MV-4-11 (cell line): ENCODE results near the gene GPR17.

Source experiments
- DNase-seq: peaks from one replicate; lab custom pipeline; 2025; lab: John Stamatoyannopoulos, UW

GPR17 gene

DNA sequence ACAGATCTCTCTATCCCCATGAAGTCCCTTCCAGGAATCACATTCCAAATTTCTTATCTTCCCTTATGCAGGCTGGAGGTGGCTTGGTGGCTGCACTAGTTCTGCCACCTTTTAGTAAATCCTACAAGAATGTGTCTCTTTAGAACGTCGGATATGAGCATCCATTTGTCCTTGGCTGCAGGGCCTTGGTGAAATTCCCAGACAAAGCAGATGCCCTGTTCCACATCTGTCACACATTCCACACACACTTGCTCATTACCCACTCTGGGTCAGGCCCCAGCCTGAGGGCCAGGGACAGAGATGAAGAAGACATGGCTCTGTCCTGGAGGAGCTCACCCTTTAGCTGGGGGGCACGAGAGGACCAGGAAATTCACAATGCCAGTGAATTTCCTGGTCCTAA is 31.2 kb upstream of the GPR17 start:
- no peak for DNase-seq

DNA sequence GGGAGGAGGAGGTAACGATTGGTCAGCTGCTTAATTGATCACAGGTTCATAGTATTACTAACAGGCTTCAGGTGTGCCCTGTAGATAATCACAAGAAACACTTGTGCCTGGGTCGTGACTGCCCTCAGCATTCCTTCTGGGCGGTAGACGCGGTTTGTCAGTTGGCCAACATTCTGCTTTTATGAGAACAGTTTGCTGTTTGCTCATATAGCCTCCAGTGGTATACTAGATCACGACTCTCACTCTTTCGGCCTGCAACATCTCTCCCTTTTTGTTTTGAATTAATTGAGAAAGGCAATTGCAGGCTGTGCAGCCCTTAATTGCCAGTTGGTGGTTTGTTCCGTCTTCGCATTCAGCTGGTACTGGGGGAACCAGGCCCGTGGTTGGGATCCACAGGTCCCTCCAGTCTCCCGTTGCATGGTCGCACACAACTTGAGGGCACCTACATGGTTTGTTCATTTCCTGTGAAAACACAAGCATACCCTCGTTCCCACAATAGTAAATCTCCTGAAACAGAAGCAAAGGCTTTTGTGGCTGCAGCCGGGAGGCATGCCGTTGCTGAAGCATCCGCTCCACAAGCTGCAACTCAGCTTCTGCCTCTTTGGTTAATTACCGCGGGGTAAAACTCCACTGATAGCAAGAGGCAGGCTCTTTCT is 30.3 kb upstream of the GPR17 start:
- peak; percentile 60 for DNase-seq

DNA sequence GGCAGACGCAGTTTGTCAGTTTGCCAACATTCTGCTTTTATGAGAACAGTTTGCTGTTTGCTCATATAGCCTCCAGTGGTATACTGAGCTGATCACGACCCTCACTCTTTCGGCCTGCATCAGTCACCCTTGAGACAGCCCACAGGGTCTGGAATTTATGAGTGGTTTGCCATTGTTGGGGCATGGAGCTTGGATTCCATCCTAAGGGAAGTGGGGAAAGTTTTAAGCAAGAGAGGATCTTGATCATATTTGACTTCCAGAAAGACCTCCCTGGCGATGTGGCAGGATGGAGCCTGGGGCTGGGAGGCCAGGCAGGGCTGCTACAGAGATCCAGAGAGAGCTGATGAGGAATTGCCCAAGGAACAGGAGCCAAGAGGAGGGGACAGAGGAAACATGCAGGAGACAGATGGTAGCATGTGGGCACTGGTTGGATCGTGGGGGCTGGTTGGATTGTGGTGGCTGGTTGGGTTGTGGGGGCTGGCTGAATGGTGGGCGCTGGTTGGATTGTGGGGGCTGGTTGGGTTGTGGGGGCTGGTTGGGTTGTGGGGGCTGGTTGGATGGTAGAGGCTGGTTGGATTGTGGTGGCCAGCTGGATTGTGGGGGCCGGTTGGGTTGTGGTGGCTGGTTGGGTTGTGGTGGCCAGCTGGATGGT is 27.3 kb upstream of the GPR17 start:
- no peak for DNase-seq

DNA sequence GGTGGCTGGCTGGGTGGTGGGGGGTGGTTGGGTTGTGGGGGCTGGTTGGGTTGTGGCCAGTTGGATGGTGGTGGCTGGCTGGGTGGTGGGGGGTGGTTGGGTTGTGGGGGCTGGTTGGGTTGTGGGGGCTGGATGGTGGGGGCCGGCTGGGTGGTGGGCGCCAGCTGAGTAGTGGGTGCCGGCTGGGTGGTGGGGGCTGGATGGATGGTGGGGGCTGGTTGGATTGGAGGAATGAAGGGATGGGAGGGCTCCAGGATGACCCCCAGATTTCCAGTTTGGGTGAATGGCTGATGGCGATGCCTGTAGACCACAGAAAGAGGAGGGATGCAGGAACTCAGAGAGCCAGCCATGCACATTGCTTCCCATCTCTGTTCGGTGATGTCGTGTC is 26.8 kb upstream of the GPR17 start:
- DNase-seq, result no peak

DNA sequence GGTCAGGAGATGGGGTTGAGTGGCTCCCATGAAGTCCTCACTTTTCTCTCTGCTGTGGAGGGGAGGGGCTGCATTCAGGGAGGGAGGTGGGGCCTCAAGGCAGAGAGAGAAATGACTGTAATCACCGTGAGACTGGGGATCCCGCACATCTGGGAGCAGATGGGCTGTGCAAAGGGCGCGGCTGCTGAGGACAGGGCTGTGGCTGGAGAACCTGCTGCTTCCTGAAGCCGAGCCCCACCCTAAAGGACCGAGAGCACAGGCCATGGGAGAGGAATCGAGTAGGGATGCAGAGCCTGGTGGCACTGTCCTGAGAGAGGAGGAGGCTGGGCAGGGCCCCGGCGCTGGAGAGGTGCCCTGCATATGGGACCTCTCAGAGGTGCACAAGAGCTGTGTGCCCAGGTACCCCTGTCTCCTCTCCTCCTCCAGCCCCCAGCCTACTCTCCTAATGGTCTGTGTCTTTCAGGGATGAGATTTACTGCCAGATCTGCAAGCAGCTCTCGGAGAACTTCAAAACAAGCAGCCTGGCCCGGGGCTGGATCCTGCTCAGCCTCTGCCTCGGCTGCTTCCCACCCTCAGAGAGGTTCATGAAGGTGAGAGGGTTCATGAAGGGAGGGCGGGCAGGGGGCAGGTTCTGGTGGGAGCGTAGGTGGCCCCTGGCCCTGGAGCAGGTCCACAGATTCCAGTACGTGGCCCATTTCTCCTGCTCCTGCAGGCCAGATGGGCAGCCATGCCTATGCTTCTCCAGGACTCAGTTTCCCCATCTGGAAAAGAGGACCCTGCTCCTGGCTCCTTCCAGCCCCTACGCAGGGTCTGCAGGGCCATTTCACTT is 25.9 kb upstream of the GPR17 start:
- DNase-seq, result no peak

DNA sequence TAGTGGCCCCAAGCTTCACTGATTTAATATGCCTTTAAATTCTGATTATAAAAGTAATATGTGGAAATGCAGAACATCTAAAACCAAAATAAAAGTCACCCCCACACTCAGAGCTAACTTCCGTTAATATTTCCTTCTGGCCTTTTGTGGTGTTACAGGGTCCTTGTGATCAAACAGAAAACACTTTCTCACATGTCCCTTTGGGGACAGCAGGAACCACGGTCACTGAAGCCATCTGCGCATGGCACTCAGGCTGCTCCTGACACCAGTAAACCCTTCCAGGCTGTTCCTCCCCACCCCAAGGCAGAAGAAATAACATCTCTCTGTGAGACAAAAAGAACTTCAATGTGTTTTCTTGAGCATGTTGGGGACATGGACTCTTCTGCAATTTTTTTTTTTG is 25.1 kb upstream of the GPR17 start:
- peak; percentile 3 for DNase-seq

DNA sequence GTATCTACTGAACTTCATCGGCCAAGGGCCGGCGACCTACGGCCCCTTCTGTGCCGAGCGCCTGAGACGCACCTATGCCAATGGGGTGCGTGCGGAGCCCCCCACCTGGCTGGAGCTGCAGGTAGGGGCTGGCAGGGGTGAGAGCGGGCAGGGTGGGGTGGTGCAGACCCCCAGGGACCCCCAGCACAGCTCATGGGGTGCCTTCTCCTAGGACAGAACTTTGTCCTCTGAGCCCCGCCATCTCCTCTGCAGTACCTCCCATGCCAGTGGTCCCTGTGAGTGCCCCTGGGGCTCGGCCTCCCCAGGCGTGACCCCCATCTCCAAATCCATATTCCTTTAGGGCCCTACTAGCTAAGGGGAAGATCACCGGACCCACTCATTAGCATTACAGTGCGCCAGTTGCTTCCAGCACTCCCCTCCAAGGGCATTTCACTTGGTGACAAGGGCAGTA is 23.9 kb upstream of the GPR17 start:
- no peak for DNase-seq

DNA sequence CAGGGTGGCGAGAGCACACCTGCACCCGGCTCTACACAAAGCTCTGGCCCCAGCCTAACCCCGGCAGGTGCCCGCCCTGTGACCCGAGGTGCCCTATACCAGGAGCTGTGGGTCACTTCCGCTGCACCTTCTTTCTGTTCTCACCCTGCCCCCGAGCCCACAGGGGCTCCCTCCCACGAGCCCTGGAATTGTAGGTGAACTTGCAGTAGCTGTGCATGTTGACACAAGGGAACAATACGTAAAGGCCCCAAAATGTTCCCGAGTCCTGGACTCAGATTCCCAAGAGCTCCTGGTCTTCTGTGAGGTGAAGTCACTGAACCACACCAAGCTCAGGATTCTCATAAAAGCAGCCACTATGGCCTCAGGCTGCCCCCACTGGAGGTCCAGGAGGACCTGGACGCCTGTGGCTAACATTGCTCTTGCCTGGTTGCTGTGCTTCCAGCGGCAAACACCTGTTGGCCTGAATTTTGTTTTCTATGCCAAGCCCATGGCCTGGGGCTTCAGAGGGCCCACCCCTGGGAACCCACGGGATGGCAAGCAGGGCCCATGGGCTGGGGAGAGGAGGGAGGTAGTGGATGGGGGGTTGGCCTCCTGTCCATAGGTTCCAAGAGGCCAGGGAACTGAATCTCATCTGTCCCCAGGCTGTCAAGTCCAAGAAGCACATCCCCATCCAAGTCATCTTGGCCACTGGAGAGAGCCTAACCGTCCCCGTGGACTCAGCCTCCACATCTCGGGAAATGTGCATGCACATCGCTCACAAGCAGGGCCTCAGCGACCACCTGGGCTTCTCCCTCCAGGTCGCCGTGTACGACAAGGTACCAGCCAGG is 23.2 kb upstream of the GPR17 start:
- no peak for DNase-seq

DNA sequence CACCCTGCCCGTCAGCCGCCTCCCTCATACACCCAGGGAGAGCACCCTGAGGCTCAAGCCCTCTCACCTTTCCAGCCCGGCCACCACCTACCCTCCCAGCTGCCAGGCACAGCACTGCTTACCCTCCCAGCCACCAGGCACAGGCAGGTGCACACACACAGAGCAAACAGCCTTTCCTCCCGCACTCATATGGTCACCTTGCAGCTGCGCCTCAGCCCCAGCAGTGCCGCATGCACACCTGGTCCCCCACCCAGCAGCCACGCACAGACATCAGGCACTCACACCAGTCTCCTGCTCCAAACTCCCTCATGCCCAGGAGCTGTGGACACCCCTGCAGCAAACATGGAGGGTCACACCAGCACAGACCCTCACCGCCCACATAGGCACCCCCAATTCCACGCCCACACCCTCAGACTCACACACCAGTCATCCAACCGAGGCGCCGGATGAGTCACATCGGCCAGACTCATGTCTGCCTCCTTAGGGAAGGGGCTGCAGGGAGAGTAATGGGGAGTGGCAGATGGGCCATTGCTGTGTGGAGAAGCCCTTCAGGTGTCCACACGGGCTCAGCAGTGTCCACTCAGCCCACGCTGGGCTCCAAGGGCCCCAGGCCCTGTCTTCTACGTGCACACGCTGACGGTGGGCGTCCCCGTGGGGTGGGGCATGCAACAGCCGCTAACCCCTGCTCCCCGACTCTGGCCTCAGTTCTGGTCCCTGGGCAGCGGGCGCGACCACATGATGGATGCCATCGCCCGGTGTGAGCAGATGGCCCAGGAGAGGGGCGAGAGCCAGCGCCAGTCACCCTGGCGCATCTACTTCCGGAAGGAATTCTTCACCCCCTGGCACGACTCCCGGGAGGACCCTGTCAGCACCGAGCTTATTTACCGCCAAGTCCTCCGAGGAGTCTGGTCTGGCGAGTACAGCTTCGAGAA is 22.3 kb upstream of the GPR17 start:
- DNase-seq, result no peak

DNA sequence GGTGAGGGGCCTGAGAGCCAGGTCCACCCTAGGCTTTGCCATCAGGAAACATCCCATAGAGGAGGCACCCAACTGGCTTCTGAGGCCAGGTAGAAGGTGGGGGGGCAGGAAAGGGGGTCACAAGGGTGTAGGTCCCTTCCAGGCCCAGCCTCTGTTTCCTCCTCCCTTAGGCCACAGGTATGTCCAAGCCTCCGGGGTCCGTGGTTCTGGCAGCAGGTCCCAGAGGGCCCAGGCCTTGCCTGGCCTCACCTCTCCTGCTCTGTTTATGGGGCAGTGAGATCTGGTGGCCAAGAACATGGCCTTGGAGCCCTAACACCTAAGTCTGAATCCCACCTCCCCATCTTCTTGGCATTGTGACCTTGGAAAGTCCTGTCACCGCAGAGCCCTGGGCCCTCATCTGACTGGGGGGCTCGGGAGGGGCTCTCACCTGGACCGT is 21.6 kb upstream of the GPR17 start:
- no peak for DNase-seq

DNA sequence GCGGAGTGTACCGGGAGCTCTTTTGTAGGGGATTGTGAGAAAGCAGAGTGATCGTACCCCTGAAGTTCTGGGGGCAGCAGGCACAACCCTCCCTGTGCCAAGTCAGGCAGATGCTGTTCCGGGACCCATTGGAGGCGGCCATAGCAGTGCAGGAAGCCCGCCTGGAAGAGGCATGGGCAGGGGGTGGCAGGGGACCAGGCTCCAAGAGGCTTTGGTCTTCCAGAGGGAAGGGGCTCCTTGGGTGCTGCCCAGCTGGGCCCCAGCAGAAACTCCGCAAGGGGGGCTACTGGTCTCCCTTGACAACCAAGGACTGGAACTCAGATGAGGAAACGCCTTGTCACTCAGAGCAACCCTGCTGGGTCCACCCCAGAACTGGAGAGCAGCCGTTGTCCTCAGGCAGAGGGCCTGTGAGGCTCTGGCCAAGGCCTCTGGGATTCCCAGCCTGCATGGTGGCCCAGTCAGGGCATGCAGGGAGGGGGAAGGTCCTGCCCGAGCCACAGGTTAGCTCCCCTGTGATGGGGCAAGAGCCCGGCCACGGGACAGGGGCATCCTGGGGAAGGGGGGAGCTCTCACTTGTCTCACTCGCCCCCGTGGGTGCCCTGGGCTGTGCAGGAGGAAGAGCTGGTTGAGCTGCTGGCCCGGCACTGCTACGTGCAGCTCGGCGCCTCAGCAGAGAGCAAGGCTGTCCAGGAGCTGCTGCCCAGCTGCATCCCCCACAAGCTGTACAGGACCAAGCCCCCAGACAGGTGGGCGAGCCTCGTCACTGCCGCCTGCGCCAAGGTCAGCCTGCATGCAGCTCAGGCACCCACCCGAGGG is 21.0 kb upstream of the GPR17 start:
- no peak for DNase-seq

DNA sequence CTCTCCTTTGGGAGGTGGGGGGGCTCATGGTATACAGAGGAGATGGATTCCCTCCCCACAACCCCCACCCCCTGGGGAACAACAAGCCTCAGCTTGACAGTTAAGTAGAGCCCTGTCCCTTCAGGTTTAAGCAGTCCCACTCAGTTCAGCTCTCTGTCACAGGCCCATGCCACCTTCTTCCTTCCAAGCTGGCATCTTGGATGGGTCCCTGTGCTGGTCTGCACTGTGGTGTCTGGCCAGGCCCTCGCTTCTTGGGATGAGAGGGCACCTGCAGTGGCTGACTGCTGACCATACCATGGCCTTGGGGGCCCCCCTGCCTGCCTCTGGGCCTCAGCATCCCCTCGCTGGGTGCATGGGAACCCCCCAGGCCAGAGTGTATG is 20.4 kb upstream of the GPR17 start:
- no peak for DNase-seq

DNA sequence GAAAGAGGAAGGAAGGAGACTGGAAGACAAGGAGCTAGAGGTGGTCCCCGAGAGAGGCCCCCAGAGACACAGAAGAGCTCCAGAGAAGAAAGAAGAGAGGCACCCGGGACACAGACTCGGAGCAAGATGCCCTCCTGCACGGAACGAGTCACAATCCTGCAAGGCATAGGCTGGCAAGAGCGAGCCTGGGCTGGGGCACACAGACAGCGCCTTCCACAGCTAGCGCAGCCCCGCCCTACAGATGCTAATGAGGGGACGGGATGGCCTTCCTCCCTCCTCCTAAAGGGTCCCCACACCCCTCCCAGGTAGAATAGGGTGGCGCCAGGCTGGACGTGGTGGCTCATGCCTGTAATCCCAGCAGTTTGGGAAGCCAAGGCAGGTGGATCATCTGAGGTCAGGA is 19.8 kb upstream of the GPR17 start:
- no peak for DNase-seq

DNA sequence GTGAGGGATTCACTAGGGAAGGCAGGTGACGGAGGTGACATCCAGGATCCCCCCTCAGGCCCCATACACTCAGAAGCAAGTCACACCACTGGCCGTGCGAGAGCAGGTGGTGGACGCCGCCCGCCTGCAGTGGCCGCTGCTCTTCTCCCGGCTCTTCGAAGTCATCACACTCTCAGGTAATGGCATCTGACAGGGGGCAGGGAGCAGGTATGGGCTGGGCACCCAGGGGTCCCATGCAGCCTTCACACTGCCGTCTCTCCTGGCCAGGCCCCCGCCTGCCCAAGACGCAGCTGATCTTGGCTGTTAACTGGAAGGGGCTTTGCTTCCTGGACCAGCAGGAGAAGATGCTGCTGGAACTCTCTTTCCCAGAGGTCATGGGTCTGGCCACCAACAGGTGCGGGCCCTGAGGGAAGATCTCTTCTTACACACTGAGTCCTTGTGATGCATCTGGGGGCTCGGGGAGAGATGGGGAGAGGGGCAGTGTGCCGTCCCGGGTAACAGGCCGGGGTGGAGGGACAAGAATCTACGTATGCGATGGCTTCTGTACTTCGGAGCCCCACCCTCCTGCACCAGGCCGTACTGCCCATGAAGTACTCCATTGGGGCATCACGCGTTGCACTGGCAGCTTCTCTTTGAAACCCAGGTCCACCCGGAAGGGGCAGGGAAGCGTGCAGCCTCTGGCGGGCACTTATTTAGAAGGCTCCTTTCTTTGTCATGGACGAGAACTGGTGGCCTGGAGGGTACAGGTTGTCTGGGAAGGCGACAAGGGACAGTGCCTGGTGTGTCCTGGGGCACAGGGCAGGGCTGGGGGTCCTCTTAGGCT is 18.8 kb upstream of the GPR17 start:
- no peak for DNase-seq

DNA sequence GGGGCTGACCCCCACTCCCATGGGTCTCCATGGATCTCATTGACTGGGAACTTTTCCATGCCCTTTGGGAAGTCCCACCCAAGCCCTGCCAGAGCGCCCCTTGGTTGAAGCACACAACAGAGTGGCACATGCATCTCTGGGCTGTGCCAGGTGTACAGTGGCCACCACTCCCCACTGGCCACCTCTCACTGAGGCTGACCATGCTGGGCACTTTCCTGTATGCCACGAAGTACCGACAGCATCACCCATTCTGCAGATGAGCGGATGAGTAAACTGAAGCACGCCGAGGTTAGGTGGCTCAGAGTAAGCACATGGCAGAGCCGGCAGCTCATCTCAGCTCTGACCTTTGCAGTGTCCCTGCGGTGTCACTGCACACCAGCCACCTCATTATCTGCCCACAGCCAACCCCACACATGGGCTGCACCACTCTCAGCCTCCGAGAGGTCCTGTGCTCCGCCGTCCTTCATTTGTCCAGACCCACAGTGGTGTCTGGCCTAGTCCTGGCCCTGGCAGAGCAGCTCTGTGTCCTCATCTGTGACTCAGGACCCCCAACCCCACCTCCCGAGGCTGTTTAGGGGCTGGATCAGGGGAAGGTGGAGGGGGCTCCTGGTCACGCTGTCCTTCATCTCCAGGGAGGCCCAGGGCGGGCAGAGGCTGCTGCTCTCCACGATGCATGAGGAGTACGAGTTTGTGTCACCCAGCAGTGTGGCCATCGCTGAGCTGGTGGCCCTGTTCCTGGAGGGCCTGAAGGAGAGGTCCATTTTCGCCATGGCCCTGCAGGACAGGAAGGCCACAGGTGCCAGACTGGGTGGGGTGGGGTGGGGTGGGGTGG is 18.0 kb upstream of the GPR17 start:
- DNase-seq, result no peak

DNA sequence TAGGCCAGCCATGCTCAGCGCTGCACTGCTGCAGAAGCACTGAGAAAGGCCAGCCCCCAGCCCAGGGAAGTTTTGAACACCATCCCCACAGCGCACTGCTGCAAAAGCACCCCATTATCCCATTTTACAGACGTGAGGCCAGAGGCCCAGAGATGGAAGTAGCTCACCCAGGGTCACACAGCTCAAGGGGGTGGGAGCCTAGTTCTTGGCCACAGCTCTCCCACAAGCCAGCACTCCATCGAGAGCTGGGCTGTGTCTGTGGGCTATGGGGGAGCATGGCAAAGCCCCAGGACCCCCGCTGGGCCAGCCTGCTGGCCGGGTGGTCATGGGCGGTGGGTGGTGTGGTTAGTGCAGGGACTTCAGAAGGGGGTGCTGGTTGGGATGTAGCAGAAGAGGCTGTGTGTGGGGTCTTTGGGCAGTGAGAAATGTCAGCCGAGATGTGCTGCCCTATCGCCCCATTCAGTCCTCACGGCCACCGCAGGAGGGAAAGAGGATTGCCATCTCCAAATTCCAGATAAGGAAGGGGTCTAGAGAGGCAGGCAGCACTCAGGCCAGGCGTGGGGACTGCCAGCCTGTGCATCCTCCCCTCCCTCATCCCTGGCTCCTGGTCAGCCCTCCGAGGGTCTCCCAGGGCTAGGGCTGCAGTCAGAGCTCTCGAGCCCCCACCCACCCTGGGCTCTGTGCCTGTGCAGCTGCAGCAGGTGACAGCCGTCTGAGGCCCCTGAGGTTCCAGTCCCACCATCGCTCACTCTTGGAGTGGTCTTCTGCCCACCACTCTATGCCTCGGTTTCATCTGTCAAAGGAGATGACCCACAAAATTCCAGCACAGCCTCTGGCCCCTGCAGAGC is 17.0 kb upstream of the GPR17 start:
- no peak for DNase-seq

DNA sequence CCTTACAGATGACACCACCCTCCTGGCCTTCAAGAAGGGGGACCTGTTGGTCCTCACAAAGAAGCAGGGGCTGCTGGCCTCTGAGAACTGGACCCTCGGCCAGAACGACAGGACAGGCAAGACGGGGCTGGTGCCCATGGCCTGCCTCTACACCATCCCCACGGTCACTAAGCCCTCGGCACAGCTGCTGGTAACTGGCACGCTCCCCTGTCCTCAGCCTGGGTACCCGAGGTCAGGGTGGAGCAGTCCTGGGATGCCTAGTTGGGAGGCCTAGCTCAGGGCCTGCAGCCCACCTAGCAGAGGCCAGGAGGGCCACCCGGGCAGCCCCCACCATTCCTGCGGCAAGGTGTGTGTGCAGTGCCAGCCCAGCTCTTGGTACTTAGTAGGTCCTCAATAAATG is 16.3 kb upstream of the GPR17 start:
- DNase-seq, result no peak
